ENCODE measurements around the gene BBS12.

BBS12 gene

DNA sequence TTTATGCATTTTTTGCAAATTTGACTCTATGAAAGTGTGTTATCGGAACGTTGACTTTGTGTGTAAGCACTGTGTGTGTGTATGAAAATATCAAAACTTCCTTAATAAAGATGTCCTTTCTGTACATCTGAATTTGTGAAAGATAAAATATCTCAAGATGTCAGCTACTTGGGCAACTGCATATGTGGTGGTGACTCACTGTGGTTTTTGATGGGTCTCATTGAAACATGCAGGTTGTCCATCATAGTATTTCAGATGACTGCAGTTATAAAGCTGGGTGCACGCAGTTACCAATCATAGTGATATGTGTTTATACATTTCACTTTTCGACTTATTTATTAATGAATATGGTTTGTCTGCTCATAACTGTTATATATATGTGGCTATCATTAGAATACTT is 19.7 kb upstream of the BBS12 start:
- H2AFZ ChIP-seq (ENCODE audit: low read depth), result no peak overlapping the region
- no peaks in the 10 kb centered on the region for H3K36me3 ChIP-seq (ENCODE audit: insufficient read depth)
- no peaks in the 10 kb centered on the region for H3K79me2 ChIP-seq (ENCODE audit: insufficient read depth, low read depth)
- 0 out of 2 replicates have a peak overlapping the region, but pooled peaks have one; percentile 1 for H3K4me2 ChIP-seq
- no peaks in the 10 kb centered on the region for H4K20me1 ChIP-seq (ENCODE audit: insufficient read depth)
- H3K27me3 ChIP-seq (ENCODE audit: insufficient read depth, low read depth), result no peaks in the 10 kb centered on the region
- no peak overlapping the region for H3K27ac ChIP-seq
- TF ChIP-seq CTCF (conservative IDR thresholded peaks at IDR 0.05; ENCODE audit: low read depth, low read length), result no peak
- H3K4me3 ChIP-seq (IDR thresholded peaks at IDR 0.05; ENCODE audit: insufficient read depth, low read depth, low read length), result no peak overlapping the region
- H3K9ac ChIP-seq, result no peak overlapping the region
- peaks cover 27% of the 10 kb centered on the region for H3K4me1 ChIP-seq (ENCODE audit: low read depth, poor library complexity, severe bottlenecking)

GRCh38 chr4:122715221-122715620 is 17.3 kb upstream of the BBS12 start:
- no peak overlapping the region for H3K9ac ChIP-seq
- H3K4me2 ChIP-seq, result no peak overlapping the region
- H3K4me1 ChIP-seq (ENCODE audit: low read depth, poor library complexity, severe bottlenecking), result peaks cover 27% of the 10 kb centered on the region
- H3K27ac ChIP-seq, result no peak overlapping the region
- H3K27me3 ChIP-seq (ENCODE audit: insufficient read depth, low read depth), result no peaks in the 10 kb centered on the region
- no peaks in the 10 kb centered on the region for H4K20me1 ChIP-seq (ENCODE audit: insufficient read depth)
- no peak overlapping the region for H3K4me3 ChIP-seq (IDR thresholded peaks at IDR 0.05; ENCODE audit: insufficient read depth, low read depth, low read length)
- H3K36me3 ChIP-seq (ENCODE audit: insufficient read depth), result no peaks in the 10 kb centered on the region
- H2AFZ ChIP-seq (ENCODE audit: low read depth), result no peak overlapping the region
- TF ChIP-seq CTCF (conservative IDR thresholded peaks at IDR 0.05; ENCODE audit: low read depth, low read length), result no peak
- H3K79me2 ChIP-seq (ENCODE audit: insufficient read depth, low read depth), result no peaks in the 10 kb centered on the region

DNA sequence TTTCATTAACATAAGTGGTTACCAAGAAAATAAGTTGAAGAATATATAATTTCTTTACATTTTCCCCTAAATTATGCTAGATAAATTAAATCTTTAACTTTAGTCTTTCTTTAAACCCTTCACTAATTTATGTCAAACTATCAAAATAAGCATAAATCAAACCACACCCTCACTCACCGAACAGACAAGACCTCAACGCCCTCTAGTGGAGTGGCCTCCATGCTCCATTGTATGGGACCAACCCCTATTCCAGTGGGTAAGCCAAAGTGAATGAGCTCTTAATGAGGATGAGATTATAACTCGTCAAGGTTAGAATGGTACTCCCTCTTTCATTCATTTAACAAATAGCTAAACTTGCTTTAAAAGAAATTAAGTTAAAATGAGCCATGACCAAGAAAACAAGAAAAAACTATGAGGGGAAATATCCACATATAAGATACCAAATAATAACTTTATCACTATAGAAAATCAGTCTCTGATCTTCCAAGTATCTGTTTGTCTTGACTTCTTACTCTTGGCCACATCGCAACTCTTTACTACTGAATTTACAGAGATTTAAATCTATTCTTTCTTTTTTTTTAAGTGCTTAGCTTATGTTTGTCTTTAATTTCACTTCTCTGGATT is 15.6 kb upstream of the BBS12 start:
- Histone ChIP-seq H3K79me2 (ENCODE audit: insufficient read depth, low read depth) (no peaks in the 10 kb centered on the region), H3K36me3 (ENCODE audit: insufficient read depth) (no peaks in the 10 kb centered on the region), H3K9ac (no peak overlapping the region), H3K4me3 (IDR thresholded peaks at IDR 0.05; ENCODE audit: insufficient read depth, low read depth, low read length) (no peak overlapping the region), H3K27ac (no peak overlapping the region), H2AFZ (ENCODE audit: low read depth) (no peak overlapping the region), H3K4me1 (ENCODE audit: low read depth, poor library complexity, severe bottlenecking) (peaks cover 27% of the 10 kb centered on the region), H4K20me1 (ENCODE audit: insufficient read depth) (no peaks in the 10 kb centered on the region), H3K27me3 (ENCODE audit: insufficient read depth, low read depth) (no peaks in the 10 kb centered on the region), H3K4me2 (no peak overlapping the region)
- peak; percentile 95 for TF ChIP-seq CTCF (conservative IDR thresholded peaks at IDR 0.05; ENCODE audit: low read depth, low read length)

GRCh38 chr4:122718281-122718680 is 14.2 kb upstream of the BBS12 start:
- Histone ChIP-seq H3K4me3 (IDR thresholded peaks at IDR 0.05; ENCODE audit: insufficient read depth, low read depth, low read length) (no peak overlapping the region), H3K4me1 (ENCODE audit: low read depth, poor library complexity, severe bottlenecking) (peaks cover 17% of the 10 kb centered on the region), H2AFZ (ENCODE audit: low read depth) (no peak overlapping the region), H3K36me3 (ENCODE audit: insufficient read depth) (no peaks in the 10 kb centered on the region), H3K9ac (no peak overlapping the region), H3K4me2 (no peak overlapping the region), H3K27ac (no peak overlapping the region), H4K20me1 (ENCODE audit: insufficient read depth) (no peaks in the 10 kb centered on the region), H3K27me3 (ENCODE audit: insufficient read depth, low read depth) (no peaks in the 10 kb centered on the region), H3K79me2 (ENCODE audit: insufficient read depth, low read depth) (no peaks in the 10 kb centered on the region)
- TF ChIP-seq CTCF (conservative IDR thresholded peaks at IDR 0.05; ENCODE audit: low read depth, low read length), result no peak

Data from KMS-11 (cell line).